Bronchial epithelial cell (primary cell): Measurements from ENCODE around the gene ASIC1. TPM values are rescaled to one million over a fixed set of nuclear protein-coding genes. Genes with fewer than 3 reads are reported as not detected.

Experiments used
- DNase-seq: peaks from one replicate; pipeline ENCODE4 v3.0.0-alpha.2; 2010; ENCODE audit warnings: low read depth
- FAIRE-seq: peaks from 2 replicates; lab custom pipeline; 2011; peaks lifted over from hg19 to GRCh38; lab: Jason Lieb, UNC
- H3K27me3 ChIP-seq: 2 replicates; pipeline ENCODE4 v1.5.1; 2011; ENCODE audit warnings: low read length; ENCODE audit not compliant: control insufficient read depth, insufficient read depth
- H3K36me3 ChIP-seq: 2 replicates; pipeline ENCODE4 v1.5.1; 2011; ENCODE audit warnings: low read length; ENCODE audit not compliant: control insufficient read depth, insufficient read depth
- H3K4me3 ChIP-seq: 2 replicates; pipeline ENCODE4 v1.5.1; 2011; ENCODE audit warnings: mild to moderate bottlenecking, low read depth, low read length, control low read depth
- total RNA-seq: library from RNA; depleted of rRNA; stranded (reverse); fragments of >200 nt; gene quantifications from 2 replicates; pipeline ENCODE4 v1.2.1, GENCODE V29; 2014
- TF ChIP-seq, protein P1 (sequence below): IDR thresholded peaks from 2 replicates; pipeline ENCODE4 v1.5.1; 2011; ENCODE audit warnings: mild to moderate bottlenecking, moderate library complexity, low read length, control low read depth, inconsistent platforms; ENCODE audit not compliant: insufficient read depth, severe bottlenecking

ASIC1 gene
- total RNA-seq, 1 donor from 2014 or later, result 1.3 TPM

DNA sequence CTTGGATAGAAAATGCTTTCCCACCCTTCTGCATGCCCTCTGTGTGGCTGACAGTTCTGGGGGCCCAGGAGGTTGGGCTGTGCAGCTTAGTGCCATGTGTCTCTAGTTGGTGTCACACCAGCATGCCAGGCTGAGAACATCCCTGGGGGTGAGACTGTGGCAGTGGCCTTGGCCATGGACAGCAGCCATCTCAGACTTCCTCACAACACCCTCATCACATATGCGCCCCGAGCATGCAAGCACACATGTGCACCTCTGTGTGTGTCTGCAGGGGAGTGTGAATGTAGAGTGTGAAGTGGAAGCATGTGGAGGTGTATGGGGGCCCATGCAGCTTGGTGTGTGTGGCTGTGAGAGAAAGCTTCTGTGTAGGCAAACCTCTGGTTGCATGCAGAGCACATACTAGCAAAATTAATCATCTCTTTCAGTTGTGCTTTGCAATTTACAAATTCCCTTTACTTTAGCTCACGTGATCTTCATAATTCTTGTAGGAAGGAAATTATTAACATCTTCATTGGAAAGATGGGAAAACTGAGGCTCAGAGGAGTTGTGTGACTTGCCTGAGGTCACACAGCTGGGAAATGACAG, 8.4 kb downstream of the ASIC1 start:
- Histone ChIP-seq H3K27me3 (no peaks in the 10 kb centered on the region), H3K4me3 (no peak overlapping the region), H3K36me3 (no peaks in the 10 kb centered on the region)
- DNase-seq (no peak), FAIRE-seq (peak; percentile 55)
- TF ChIP-seq, protein P1, sequence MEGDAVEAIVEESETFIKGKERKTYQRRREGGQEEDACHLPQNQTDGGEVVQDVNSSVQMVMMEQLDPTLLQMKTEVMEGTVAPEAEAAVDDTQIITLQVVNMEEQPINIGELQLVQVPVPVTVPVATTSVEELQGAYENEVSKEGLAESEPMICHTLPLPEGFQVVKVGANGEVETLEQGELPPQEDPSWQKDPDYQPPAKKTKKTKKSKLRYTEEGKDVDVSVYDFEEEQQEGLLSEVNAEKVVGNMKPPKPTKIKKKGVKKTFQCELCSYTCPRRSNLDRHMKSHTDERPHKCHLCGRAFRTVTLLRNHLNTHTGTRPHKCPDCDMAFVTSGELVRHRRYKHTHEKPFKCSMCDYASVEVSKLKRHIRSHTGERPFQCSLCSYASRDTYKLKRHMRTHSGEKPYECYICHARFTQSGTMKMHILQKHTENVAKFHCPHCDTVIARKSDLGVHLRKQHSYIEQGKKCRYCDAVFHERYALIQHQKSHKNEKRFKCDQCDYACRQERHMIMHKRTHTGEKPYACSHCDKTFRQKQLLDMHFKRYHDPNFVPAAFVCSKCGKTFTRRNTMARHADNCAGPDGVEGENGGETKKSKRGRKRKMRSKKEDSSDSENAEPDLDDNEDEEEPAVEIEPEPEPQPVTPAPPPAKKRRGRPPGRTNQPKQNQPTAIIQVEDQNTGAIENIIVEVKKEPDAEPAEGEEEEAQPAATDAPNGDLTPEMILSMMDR, result no peak

DNA sequence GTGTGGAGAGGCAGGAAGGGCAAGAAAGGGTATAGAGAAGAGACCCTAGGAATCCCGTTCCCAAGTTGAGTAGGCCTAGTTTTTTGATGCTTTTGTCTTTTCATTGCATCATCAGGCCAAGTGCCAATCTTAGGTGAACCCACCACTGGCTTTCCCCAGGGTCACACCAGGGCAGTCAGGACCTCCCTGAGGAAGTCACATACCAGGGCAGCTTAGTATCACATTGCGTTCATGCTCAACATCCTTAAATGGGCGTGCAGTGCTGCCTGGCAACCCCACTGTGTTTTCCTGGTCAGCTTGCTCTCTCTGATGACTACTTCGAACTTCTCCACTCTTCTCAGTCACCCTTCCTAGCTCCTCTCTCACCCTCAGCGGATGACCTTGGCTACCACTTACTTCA, 9.0 kb downstream of the ASIC1 start:
- H3K27me3 ChIP-seq, result no peaks in the 10 kb centered on the region
- FAIRE-seq (peak; percentile 82), DNase-seq (peak; percentile 50)
- no peaks in the 10 kb centered on the region for H3K36me3 ChIP-seq
- H3K4me3 ChIP-seq, result no peak overlapping the region
- TF ChIP-seq, protein P1, result no peak

DNA sequence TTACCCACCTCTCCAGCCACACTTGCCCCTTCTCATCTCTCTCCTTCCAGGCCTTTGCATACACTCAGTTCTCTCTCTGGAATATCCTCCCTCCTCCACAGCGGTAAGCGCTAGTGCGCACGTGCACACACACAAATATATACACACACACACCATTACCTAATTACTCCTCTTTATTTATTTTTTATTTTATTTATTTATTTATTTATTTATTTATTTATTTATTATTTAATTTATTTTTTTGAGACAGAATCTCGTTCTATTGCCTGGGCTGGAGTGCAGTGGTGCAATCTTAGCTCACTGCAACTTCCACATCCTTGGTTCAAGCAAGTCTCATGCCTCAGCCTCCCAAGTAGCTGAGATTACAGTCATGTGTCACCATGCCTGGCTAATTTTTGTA, 11.7 kb downstream of the ASIC1 start:
- no peaks in the 10 kb centered on the region for H3K27me3 ChIP-seq
- no peak overlapping the region for H3K4me3 ChIP-seq
- DNase-seq, result no peak
- TF ChIP-seq, protein P1, result no peak
- no peaks in the 10 kb centered on the region for H3K36me3 ChIP-seq
- no peak for FAIRE-seq

DNA sequence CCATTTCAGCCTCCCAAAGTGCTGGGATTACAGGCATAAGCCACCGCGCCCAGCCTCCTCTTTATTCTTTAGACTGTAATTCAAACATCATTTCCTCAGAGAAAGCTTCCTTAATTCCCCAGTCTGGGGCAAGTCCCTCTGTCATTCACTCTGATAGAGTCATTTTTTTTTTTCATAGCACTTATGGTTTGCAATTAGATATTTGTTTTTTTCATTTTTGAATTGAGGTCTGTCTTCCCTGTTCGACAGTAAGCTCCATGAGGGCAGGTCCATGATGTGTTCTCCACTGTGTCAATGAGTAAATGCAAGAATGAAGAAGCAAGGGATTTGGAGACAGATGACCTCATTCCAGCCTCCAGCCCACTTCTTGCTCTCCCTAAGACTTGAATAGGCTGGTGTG, 12.1 kb downstream of the ASIC1 start:
- FAIRE-seq (no peak), DNase-seq (no peak)
- Histone ChIP-seq H3K4me3 (no peak overlapping the region), H3K27me3 (no peaks in the 10 kb centered on the region), H3K36me3 (no peaks in the 10 kb centered on the region)
- TF ChIP-seq, protein P1, result no peak

DNA sequence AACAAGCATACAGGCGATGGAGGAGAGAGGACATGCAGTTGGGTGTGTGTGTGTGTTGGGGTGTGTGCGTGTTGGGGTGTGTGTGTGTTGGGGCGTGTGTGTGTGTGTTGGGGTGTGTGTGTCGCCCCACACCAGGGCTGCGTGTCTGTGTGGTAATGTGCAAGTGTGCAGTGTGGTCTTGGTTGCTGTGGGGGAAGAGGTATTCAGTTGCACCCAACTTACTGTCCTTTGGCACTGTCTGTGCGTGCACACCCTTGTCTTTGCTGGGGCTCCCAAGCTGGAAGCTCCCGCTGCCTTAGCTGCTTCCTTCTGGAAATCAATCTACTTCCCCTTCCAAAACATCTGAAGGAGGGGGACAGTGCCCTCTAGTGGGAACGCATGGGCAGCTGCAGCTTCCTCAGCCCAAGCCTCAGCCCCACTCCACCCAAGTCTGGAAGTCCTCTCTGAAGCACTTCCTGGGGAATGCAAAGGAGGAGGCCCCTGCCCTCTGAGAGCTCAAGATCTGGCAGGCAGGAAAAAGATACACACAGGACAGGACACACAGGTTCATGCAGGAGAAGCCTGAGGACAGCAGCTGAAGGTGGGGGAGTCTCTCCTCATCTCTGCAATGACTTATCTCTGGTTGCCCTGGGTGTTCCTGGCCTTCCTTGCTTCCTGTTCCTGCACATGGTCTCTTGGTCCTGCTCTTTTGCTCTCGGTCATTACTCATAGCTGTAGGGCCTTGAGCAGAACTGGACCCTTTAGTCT, 13.1 kb downstream of the ASIC1 start:
- TF ChIP-seq, protein P1, result peak; percentile 94
- FAIRE-seq (no peak), DNase-seq (peak; percentile 70)
- H3K27me3 ChIP-seq, result no peaks in the 10 kb centered on the region
- H3K36me3 ChIP-seq, result no peaks in the 10 kb centered on the region
- H3K4me3 ChIP-seq, result no peak overlapping the region
